Panc1 (cell line): ENCODE measurements around the gene IPO4. TPM values are rescaled to one million over a fixed set of nuclear protein-coding genes. Genes with fewer than 3 reads are reported as not detected.
A peak's percentile ranks its signal among the peaks of the same experiment; 100 is the strongest.

Source experiments
- ATAC-seq: fragments of 200-7000 bp; cut with Tn5 transposase; 2 replicates; pipeline ENCODE4 v1.9.1; 2020; ENCODE audit warnings: mild to moderate bottlenecking, moderate library complexity
- BruUV-seq: library from RNA; stranded (reverse); fragments of 400-500 nt; replicated peaks from 2 replicates; lab custom pipeline; 2021; lab: Mats Ljungman, UMichigan
- CTCF ChIA-PET: fragments of 300-600 bp; sonication (Branson Sonifier 250); formaldehyde crosslinking; loops from one replicate; lab custom pipeline; 2022; ENCODE audit warnings: antibody characterized with exemption; lab: Charles Lee
- POLR2A ChIA-PET: fragments of 300-600 bp; sonication (Branson Sonifier 250); formaldehyde crosslinking; loops from one replicate; lab custom pipeline; 2022; ENCODE audit warnings: antibody characterized with exemption; lab: Charles Lee
- DNase-seq: peaks from one replicate; pipeline ENCODE4 v3.0.0-alpha.2; 2010; ENCODE audit warnings: low read depth, low spot score
- H3K27ac ChIP-seq: 2 replicates; pipeline ENCODE4 v1.5.1; 2011; ENCODE audit warnings: mild to moderate bottlenecking, low read length, inconsistent platforms
- H3K27me3 ChIP-seq: fragments of 200-500 bp; sonication (Bioruptor generic); 2 replicates; pipeline ENCODE4 v1.6.0; 2014; ENCODE audit warnings: low read length, inconsistent platforms; ENCODE audit not compliant: control insufficient read depth, insufficient read depth
- H3K36me3 ChIP-seq: fragments of 200-500 bp; sonication (Bioruptor generic); 2 replicates; pipeline ENCODE4 v1.5.1; 2014; ENCODE audit warnings: inconsistent platforms, mild to moderate bottlenecking, low read length, moderate library complexity; ENCODE audit not compliant: control insufficient read depth, insufficient read depth
- H3K4me1 ChIP-seq: 2 replicates; pipeline ENCODE4 v1.5.1; 2011; ENCODE audit warnings: inconsistent platforms, mild to moderate bottlenecking, low read length, moderate library complexity; ENCODE audit not compliant: control insufficient read depth, insufficient read depth
- H3K4me3 ChIP-seq, 2 experiments: 2 replicates each; pipeline ENCODE4 v1.5.1; 2011 to 2012; ENCODE audit warnings: low read depth in 2 of 2, low read length in 2 of 2, mild to moderate bottlenecking in 2 of 2, inconsistent platforms in 1 of 2, moderate library complexity in 1 of 2
- H3K9me3 ChIP-seq: fragments of 200-500 bp; sonication (Bioruptor generic); 2 replicates; pipeline ENCODE4 v1.5.1; 2014; ENCODE audit warnings: low read depth, mild to moderate bottlenecking, inconsistent platforms, low read length, moderate library complexity; ENCODE audit not compliant: control insufficient read depth, insufficient read depth
- CTCF ChIP-seq: fragments of 450-650 bp; IDR thresholded peaks from 2 replicates; pipeline ENCODE4 v1.5.1; 2017; ENCODE audit warnings: mild to moderate bottlenecking
- POLR2AphosphoS5 ChIP-seq: IDR thresholded peaks from 2 replicates; pipeline ENCODE4 v1.6.1; 2012; ENCODE audit warnings: mild to moderate bottlenecking, low read depth, low read length, moderate library complexity
- SIN3A ChIP-seq: IDR thresholded peaks from 2 replicates; pipeline ENCODE4 v1.6.1; 2012; ENCODE audit warnings: low read depth, mild to moderate bottlenecking, low read length, moderate library complexity, borderline replicate concordance; ENCODE audit not compliant: insufficient read depth
- TCF7L2 ChIP-seq: IDR thresholded peaks from 2 replicates; pipeline ENCODE4 v1.6.1; 2011; ENCODE audit warnings: mild to moderate bottlenecking, low read depth, low read length, inconsistent platforms
- in situ Hi-C: cut with HindIII; loops from 2 replicates; pipeline ENCODE4 v1.10.0; 2016; ENCODE audit warnings: low sequenced_read_pairs, low pct_unique_long_range_greater_than_20kb
- intact Hi-C: fragments of 100-400 bp; cut with micrococcal nuclease; formaldehyde crosslinking; loops from one replicate; pipeline ENCODE4 v1.10.0; 2022; ENCODE audit not compliant: unreplicated experiment
- total RNA-seq: library from RNA; stranded (reverse); gene quantifications from one replicate; pipeline ENCODE4 v1.2.1, GENCODE V29; 2021; ENCODE audit not compliant: unreplicated experiment
- TF ChIP-seq, protein P1 (sequence below), 2 experiments: IDR thresholded peaks; 2 replicates each; pipeline ENCODE4 v1.6.1; 2011 to 2012; ENCODE audit warnings: low read depth in 2 of 2, control low read depth in 1 of 2, low read length in 1 of 2, mild to moderate bottlenecking in 1 of 2, moderate library complexity in 1 of 2; ENCODE audit not compliant: insufficient read depth in 1 of 2

The IPO4 gene
- total RNA-seq, 1 experiment from 2014 or later = 103 TPM

DNA sequence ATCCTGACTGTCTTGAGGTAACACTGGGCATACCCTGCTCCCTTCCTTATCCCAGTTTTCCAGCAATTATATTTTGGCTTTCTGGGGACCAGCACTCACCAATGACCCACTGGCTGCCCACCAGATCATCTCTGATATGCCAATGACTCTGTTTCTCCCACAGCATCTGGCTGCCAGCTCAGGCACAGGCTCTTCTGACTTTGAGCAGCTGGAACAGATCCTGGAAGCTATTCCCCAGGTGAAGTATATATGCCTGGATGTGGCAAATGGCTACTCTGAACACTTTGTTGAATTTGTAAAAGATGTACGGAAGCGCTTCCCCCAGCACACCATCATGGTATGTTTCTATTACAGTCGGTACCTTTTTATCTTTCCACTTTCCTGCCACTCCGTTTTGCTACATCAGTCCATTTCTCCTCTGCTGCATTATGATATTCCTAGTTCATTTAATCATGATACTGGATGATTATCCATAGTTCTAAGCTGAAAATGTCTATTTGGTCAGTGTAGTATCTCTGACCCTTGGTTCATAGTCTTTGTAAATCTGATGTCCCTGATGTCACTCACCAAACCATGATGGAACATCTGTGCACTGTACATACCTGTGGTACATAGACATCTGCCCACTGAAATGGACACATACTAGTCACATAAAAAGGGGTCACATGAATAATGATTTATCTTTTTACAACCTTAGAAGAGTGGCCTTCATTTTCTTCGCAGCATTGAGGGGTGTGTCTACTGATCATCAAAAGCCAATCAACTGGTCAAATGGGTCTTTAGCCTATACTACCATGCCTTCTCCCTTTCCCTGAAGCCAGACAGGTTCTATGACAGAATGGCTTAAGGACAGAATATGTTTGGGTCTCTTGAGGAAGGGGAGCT lies 47.4 kb upstream of the IPO4 start:
- TF ChIP-seq POLR2AphosphoS5 = no peak; the same call in 1 of the 2 replicates
- no peak for TF ChIP-seq SIN3A
- TF ChIP-seq CTCF = no peak
- TF ChIP-seq, protein P1, sequence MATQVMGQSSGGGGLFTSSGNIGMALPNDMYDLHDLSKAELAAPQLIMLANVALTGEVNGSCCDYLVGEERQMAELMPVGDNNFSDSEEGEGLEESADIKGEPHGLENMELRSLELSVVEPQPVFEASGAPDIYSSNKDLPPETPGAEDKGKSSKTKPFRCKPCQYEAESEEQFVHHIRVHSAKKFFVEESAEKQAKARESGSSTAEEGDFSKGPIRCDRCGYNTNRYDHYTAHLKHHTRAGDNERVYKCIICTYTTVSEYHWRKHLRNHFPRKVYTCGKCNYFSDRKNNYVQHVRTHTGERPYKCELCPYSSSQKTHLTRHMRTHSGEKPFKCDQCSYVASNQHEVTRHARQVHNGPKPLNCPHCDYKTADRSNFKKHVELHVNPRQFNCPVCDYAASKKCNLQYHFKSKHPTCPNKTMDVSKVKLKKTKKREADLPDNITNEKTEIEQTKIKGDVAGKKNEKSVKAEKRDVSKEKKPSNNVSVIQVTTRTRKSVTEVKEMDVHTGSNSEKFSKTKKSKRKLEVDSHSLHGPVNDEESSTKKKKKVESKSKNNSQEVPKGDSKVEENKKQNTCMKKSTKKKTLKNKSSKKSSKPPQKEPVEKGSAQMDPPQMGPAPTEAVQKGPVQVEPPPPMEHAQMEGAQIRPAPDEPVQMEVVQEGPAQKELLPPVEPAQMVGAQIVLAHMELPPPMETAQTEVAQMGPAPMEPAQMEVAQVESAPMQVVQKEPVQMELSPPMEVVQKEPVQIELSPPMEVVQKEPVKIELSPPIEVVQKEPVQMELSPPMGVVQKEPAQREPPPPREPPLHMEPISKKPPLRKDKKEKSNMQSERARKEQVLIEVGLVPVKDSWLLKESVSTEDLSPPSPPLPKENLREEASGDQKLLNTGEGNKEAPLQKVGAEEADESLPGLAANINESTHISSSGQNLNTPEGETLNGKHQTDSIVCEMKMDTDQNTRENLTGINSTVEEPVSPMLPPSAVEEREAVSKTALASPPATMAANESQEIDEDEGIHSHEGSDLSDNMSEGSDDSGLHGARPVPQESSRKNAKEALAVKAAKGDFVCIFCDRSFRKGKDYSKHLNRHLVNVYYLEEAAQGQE (IDR thresholded peaks at IDR 0.05; ENCODE audit: insufficient read depth in 1 of 2, low read depth in 2 of 2, low read length in 1 of 2) = no peak
- no peak for TF ChIP-seq TCF7L2
- ChIA-PET POLR2A (no interaction called here), CTCF (no interaction called here)
- H3K27me3 ChIP-seq = no peaks in the 10 kb centered on the region
- in situ Hi-C loops = no loop called here
- BruUV-seq = no TSS peak
- H3K4me1 ChIP-seq = peaks cover 27% of the 10 kb centered on the region
- H3K36me3 ChIP-seq = peaks cover 10% of the 10 kb centered on the region
- no peak for DNase-seq
- H3K27ac ChIP-seq = no peak overlapping the region
- intact Hi-C loops = no loop called here
- no peak for ATAC-seq
- no peaks in the 10 kb centered on the region for H3K9me3 ChIP-seq
- no peak overlapping the region for H3K4me3 ChIP-seq

GRCh38 chr14:24234095-24235005 lies 45.7 kb upstream of the IPO4 start:
- Histone ChIP-seq H3K4me3 (no peak overlapping the region), H3K27ac (peak overlapping the region; percentile 96; the same call in 1 of the 2 replicates), H3K36me3 (peaks cover 8% of the 10 kb centered on the region), H3K9me3 (no peaks in the 10 kb centered on the region), H3K27me3 (no peaks in the 10 kb centered on the region), H3K4me1 (peaks cover 20% of the 10 kb centered on the region)
- no peak for ATAC-seq
- POLR2A ChIA-PET = no interaction called here
- CTCF ChIA-PET = no interaction called here
- intact Hi-C loops (no loop called here), in situ Hi-C loops (no loop called here)
- no peak for DNase-seq
- no peak for TF ChIP-seq SIN3A
- no peak for TF ChIP-seq CTCF
- no peak for TF ChIP-seq TCF7L2
- TF ChIP-seq POLR2AphosphoS5 = no peak
- TF ChIP-seq, protein P1 (IDR thresholded peaks at IDR 0.05; ENCODE audit: insufficient read depth in 1 of 2, low read depth in 2 of 2, low read length in 1 of 2) = no peak
- no TSS peak for BruUV-seq
